ENCODE results near the gene C14orf132.

- TF ChIP-seq, protein P1, sequence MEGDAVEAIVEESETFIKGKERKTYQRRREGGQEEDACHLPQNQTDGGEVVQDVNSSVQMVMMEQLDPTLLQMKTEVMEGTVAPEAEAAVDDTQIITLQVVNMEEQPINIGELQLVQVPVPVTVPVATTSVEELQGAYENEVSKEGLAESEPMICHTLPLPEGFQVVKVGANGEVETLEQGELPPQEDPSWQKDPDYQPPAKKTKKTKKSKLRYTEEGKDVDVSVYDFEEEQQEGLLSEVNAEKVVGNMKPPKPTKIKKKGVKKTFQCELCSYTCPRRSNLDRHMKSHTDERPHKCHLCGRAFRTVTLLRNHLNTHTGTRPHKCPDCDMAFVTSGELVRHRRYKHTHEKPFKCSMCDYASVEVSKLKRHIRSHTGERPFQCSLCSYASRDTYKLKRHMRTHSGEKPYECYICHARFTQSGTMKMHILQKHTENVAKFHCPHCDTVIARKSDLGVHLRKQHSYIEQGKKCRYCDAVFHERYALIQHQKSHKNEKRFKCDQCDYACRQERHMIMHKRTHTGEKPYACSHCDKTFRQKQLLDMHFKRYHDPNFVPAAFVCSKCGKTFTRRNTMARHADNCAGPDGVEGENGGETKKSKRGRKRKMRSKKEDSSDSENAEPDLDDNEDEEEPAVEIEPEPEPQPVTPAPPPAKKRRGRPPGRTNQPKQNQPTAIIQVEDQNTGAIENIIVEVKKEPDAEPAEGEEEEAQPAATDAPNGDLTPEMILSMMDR (conservative IDR thresholded peaks at IDR 0.05; ENCODE audit: low read length) = no peak
- no peak for TF ChIP-seq EZH2phosphoT487 (IDR thresholded peaks at IDR 0.05; ENCODE audit: borderline replicate concordance)
Observed at GRCh38 chr14:96134508-96134907, 95.3 kb downstream of the C14orf132 start.
